Stimulated activated naive CD4-positive, alpha-beta T cell (primary cell): ENCODE data around the gene MAPKAPK5.
"Not testable (repeated sequence)": the region's sequence is repeated elsewhere in the genome, so short reads cannot be mapped to it uniquely, and the experiment has no call there.

Experiments
- DNase-seq, 6 experiments: peaks; one replicate each; lab custom pipeline; 2025; lab: John Stamatoyannopoulos, UW

The MAPKAPK5 gene

DNA sequence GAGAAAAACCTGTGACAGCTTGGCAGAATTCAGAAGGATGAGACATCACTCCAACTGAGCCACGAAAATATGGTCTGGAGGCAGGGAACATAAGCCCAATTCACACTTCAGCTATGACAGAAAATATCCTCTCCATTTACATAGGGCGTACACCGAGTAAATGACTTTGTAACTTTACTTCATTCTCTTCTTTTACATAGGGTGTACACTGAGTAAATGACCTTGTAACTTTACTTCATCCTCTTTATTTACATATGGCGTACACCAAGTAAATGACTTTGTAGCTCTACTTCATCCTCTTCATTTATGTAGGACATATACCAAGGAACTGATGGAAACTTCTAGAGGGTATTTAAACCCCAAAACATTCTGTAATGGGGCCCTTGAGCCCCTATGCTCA is 14.1 kb upstream of the MAPKAPK5 start:
- no peak for DNase-seq

GRCh38 chr12:111828338-111828979 is 13.6 kb upstream of the MAPKAPK5 start:
- DNase-seq = no peak

DNA sequence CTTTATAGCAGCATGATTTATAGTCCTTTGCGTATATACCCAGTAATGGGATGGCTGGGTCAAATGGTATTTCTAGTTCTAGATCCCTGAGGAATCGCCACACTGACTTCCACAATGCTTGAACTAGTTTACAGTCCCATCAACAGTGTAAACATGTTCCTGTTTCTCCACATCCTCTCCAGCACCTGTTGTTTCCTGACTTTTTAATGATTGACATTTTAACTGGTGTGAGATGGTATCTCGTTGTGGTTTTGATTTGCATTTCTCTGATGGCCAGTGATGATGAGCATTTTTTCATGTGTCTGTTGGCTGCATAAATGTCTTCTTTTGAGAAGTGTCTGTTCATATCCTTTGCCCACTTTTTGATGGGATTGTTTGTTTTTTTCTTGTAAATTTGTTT is 12.4 kb upstream of the MAPKAPK5 start:
- DNase-seq = not testable (repeated sequence)

DNA sequence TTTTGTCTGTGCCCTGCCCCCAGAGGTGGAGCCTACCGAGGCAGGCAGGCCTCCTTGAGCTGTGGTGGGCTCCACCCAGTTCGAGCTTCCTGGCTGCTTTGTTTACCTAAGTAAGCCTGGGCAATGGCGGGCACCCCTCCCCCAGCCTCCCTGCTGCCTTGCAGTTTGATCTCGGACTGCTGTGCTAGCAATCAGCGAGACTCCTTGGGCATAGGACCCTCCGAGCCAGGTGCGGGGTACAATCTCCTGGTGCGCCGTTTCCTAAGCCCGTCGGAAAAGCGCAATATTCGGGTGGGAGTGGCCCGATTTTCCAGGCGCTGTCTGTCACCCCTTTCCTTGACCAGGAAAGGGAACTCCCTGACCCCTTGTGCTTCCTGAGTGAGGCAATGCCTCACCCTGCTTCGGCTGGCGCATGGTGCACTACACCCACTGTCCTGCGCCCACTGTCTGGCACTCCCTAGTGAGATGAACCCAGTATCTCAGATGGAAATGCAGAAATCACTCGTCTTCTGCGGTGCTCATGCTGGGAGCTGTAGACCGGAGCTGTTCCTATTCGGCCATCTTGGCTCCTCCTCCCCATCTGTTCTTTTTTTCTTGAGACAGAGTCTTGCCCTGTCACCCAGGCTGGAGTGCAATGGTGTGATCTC is 7.2 kb upstream of the MAPKAPK5 start:
- DNase-seq = peak in 2 of 6 experiments; percentile 10 to 55

DNA sequence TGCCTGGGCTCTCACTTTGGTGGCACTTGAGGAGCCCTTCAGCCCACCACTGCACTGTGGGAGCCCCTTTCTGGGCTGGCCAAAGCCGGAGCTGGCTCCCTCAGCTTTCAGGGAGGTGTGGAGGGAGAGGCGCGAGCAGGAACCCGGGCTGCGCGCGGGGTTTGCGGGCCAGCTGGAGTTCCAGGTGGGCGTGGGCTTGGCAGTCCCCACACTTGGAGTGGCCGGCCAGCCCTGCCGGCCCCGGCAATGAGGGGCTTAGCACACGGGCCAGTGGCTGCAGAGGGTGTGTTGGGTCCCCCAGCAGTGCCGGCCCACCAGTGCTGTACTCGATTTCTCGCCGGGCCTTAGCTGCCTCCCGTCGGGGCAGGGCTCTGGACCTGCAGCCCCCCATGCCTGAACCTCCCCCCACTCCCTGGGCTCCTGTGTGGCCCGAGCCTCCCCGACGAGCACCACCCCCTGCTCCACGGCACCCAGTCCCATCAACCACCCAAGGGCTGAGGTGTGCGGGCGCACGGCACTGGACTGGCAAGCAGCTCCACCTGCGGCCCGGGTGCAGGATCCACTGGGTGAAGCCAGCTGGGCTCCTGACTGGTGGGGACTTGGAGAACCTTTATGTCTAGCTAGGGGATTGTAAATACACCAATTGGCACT is 6.4 kb upstream of the MAPKAPK5 start:
- DNase-seq = not testable (repeated sequence)

GRCh38 chr12:111838353-111838752 is 3.7 kb upstream of the MAPKAPK5 start:
- no peak for DNase-seq

DNA sequence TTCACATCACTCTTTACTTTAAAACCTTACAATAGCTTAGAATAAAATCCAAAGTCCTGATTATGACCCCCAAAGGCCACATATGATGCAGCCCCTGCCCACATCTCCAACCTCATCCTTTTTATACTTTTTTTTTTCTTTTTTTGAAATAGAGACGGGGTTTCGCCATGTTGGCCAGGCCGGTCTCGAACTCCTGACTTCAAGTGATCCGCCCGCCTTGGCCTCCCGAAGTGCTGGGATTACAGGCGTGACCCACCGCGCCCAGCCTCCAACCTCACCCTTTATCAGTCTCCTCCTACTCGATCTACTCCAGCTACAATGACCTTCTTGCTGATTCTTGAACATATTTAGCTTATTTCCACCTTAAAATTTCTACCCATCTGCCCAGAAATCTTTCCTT is 1.2 kb upstream of the MAPKAPK5 start:
- no peak for DNase-seq

GRCh38 chr12:111841236-111841749 is 735 bp upstream of the MAPKAPK5 start:
- no peak for DNase-seq

GRCh38 chr12:111842556-111843396 is 748 bp downstream of the MAPKAPK5 start:
- DNase-seq = peak in 5 of 6 experiments; percentile 25 to 55 (median 28)

GRCh38 chr12:111846016-111846415 is 4.0 kb downstream of the MAPKAPK5 start:
- DNase-seq = no peak

- DNase-seq = no peak
These were observed 8.5 kb downstream of the MAPKAPK5 start for GRCh38 chr12:111850526-111850925.

DNA sequence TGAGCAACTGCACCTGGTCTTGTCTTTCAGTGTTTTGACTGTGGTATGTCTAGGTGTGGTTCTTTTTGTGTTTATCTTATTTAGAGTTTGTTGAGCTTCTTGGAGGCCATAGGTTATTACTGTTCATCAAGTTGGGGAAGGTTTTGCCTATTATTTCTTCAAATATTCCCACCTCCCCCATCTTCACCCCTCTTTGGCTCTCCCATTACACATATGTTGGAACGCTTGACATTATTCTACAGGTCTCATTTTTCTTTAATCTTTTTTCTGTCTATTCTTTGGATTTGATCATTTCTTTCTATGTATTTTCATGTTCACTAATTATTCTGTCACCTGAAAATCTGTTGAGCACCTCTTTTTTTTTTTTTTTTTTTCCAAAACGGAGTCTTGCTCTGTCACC is 16.2 kb downstream of the MAPKAPK5 start:
- DNase-seq = no peak

GRCh38 chr12:111858778-111859177 is 16.8 kb downstream of the MAPKAPK5 start:
- no peak for DNase-seq

DNA sequence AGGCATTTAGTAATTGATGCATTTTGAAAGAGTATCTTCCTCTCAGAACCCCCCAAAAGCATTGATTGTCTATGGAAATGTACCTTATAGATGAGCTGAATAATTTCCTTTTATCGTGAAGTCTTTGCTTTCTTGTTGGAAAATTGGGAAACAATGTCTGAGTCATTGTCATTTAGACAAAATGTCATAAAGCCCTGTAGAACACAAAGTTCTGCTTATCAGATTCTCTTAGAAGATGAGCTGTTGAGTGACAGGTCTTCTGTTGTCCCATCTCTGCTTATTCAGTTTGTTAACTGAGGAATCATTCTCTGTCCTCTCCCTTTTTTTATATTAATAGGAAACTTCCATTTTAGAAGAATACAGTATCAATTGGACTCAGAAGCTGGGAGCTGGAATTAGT is 22.9 kb downstream of the MAPKAPK5 start:
- DNase-seq = no peak

GRCh38 chr12:111867531-111867930 is 25.5 kb downstream of the MAPKAPK5 start:
- DNase-seq = no peak

DNA sequence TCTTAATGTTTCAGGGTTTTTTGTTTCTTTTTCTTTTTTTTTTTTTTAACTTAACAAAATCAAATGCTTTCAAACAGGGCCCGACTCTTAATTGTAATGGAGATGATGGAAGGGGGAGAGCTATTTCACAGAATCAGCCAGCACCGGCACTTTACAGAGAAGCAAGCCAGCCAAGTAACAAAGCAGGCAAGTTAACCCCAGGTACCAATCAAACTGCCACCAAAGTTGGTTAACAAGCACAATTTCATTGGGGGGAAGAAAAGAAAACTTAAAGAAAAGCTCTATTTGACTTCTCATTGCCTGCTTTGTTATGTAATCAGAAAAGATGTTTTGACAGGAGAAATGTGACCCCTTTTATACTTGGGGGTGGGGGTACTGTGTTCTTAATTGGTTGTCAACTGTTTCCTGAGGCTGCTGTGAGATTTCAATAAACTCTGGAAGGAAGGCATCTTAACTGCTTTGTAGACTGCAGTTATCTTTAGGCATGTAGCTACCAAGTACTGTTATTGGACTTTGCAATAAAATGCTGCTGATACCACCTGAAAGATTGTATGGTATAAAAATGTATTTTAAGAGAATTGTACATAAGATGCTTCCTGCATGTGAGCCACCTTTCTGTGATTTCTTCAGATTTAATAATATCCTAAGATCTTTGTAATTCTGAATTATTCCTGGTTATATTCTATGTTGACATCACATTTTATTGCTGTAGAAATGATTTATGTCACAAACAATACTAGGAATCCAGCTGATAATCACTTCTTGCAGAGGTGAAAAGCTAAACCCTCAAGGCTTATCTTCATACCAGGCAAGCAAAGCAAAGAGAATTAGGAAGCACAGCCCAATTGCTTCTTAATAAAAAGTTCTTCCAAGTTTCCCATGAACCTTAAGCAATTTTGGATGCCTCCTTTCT is 26.9 kb downstream of the MAPKAPK5 start:
- DNase-seq = no peak

DNA sequence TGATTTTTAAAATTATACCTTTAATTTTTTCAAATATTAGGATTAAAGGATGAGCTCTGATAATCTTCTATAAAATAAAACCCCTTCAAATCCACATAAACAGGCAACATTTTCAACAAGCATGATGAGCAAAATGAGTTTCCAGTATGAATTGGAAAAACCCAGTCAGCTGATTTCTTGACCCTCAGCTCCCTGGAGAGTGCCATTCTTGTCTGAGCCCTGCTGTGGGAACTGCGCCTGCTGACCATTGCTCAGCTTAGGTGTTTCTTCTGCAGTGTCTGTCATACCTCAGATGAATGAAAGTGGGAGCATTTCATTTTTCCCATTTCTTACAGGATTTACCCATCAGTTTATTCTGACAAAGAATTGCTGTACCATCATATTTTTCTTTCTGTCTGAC is 27.6 kb downstream of the MAPKAPK5 start:
- DNase-seq = no peak

DNA sequence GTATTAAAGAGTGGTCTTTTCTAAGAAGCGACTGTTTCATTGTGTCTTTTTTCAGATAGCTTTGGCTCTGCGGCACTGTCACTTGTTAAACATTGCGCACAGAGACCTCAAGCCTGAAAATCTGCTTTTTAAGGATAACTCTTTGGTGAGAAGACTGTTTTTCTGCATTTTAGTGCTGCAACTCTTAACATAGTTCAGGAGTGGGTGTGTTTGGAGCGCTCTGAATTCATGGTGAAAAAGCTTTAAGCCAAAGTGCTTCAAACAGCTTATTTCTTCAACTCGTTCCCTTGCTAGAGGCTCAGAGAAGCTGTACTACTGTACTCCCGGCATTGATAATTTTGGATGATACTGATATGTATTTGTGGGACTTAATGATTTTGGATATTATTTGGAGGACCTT is 28.2 kb downstream of the MAPKAPK5 start:
- DNase-seq = no peak

- DNase-seq = no peak
These were observed 28.7 kb downstream of the MAPKAPK5 start for GRCh38 chr12:111870706-111871105.

DNA sequence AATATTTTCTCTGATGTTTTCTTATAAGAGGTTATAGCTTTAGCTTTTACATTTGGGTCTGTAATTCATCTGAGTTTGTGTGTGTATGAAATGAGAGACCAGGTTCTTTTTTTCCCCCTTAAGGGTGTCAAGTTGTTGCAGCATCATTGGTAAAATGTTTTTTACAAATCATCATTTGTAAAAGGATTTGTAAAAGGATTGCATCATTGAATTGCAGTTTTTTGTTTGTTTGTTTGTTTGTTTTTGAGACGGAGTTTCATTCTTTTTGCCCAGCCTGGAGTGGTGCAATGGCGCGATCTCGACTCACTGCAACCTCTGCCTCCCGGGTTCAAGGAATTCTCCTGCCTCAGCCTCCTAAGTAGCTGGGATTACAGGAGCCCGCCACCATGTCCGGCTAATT is 31.1 kb downstream of the MAPKAPK5 start:
- no peak for DNase-seq

DNA sequence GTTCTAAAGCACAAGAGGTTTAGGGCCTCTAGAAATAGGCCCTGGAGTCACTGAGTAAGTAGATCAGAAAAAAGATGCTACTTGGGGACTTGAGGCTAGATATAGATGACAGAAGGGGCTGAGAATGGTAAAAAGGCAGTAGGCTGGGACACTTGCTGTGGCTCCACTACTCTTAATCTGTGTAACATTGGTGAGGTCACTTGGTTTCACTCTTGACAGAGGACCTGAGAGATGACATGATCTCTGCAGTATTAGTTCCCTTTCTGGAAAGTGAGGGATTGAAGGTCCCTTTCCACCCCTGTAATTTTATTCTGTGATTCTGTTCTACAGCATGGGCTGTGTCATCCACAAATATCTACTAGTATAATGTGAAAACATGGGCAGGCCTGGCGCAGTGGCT is 39.7 kb downstream of the MAPKAPK5 start:
- no peak for DNase-seq
